Spinal cord (tissue), 10 donors: ENCODE results near the gene PDZRN4. TPM values are rescaled to one million over a fixed set of nuclear protein-coding genes. Genes with fewer than 3 reads are reported as not detected.

Experiments
- DNase-seq, 6 donors: peaks; one replicate each; pipeline versions ENCODE4 v3.0.0 to v3.0.0-alpha.2; 2013 to 2015; ENCODE audit warnings: low spot score in 6 of 6, low read depth in 4 of 6
- H3K27ac ChIP-seq: one replicate; pipeline ENCODE4 v1.5.1; 2013; ENCODE audit warnings: low read depth, low read length, control low read depth
- H3K27me3 ChIP-seq: one replicate; pipeline ENCODE4 v1.6.1; 2013; ENCODE audit warnings: low read length; ENCODE audit not compliant: control insufficient read depth, insufficient read depth
- H3K36me3 ChIP-seq: one replicate; pipeline ENCODE4 v1.6.1; 2013; ENCODE audit warnings: low read length; ENCODE audit not compliant: control insufficient read depth, insufficient read depth
- H3K4me1 ChIP-seq: one replicate; pipeline ENCODE4 v1.6.1; 2013; ENCODE audit warnings: low read length; ENCODE audit not compliant: control insufficient read depth, insufficient read depth
- H3K4me3 ChIP-seq: one replicate; pipeline ENCODE4 v1.5.1; 2013; ENCODE audit warnings: low read depth, low read length, control low read depth
- H3K9me3 ChIP-seq: one replicate; pipeline ENCODE4 v1.6.1; 2013; ENCODE audit warnings: low read length; ENCODE audit not compliant: control insufficient read depth, insufficient read depth
- WGBS: methylation state at CpG from one replicate; pipeline ENCODE4 v1.1.5; 2013; ENCODE audit warnings: missing lambda C conversion rate; ENCODE audit not compliant: insufficient coverage; 5-methylcytosine and 5-hydroxymethylcytosine counted together
- polyA plus RNA-seq, 2 donors: library from polyadenylated mRNA; unstranded; fragments of 120-200 nt; gene quantifications; one replicate each; pipeline ENCODE4 v1.2.1, GENCODE V29; 2013; ENCODE audit not compliant: insufficient read length in 2 of 2
- total RNA-seq, 2 donors: library from RNA; depleted of rRNA in 1 of 2; stranded (reverse); fragments of 120-200 nt in 1 of 2; fragments of >200 nt in 1 of 2; gene quantifications; one replicate each; pipeline versions ENCODE4 v1.2.3 to v1.2.4, GENCODE V29; 2013 to 2014
- donor health status: healthy.

PDZRN4 gene
- total and polyA plus RNA-seq, 4 donors, result 5.4 to 10.9 (median 7.6) TPM

- Histone ChIP-seq H3K27ac (no peak overlapping the region), H3K9me3 (no peaks in the 10 kb centered on the region), H3K27me3 (no peaks in the 10 kb centered on the region), H3K36me3 (no peaks in the 10 kb centered on the region), H3K4me3 (no peak overlapping the region), H3K4me1 (no peaks in the 10 kb centered on the region)
- DNase-seq, result peak in 1 of 6 donors; percentile 74
- no CpG with 5 or more reads among the region's 3 CpGs for WGBS
These were observed 23.3 kb downstream of the PDZRN4 start for GRCh38 chr12:41211448-41211847.

GRCh38 chr12:41212625-41213024 is 24.5 kb downstream of the PDZRN4 start:
- no peak overlapping the region for H3K27ac ChIP-seq
- H3K9me3 ChIP-seq, result no peaks in the 10 kb centered on the region
- H3K4me3 ChIP-seq, result no peak overlapping the region
- DNase-seq, result no peak
- no peaks in the 10 kb centered on the region for H3K27me3 ChIP-seq
- 17% methylated on average over 2 of the region's 2 CpGs for WGBS
- H3K36me3 ChIP-seq, result no peaks in the 10 kb centered on the region
- H3K4me1 ChIP-seq, result no peaks in the 10 kb centered on the region

GRCh38 chr12:41213107-41213506 is 25.0 kb downstream of the PDZRN4 start:
- no peak overlapping the region for H3K4me3 ChIP-seq
- WGBS, result 17% methylated on average over 1 of the region's 7 CpGs
- DNase-seq, result peak in 1 of 6 donors; percentile 56
- no peak overlapping the region for H3K27ac ChIP-seq
- H3K27me3 ChIP-seq, result no peaks in the 10 kb centered on the region
- H3K9me3 ChIP-seq, result no peaks in the 10 kb centered on the region
- H3K36me3 ChIP-seq, result no peaks in the 10 kb centered on the region
- no peaks in the 10 kb centered on the region for H3K4me1 ChIP-seq

GRCh38 chr12:41213648-41214047 is 25.5 kb downstream of the PDZRN4 start:
- no CpG with 5 or more reads among the region's 3 CpGs for WGBS
- H3K27me3 ChIP-seq, result no peaks in the 10 kb centered on the region
- DNase-seq, result no peak
- no peaks in the 10 kb centered on the region for H3K36me3 ChIP-seq
- H3K4me1 ChIP-seq, result no peaks in the 10 kb centered on the region
- H3K4me3 ChIP-seq, result no peak overlapping the region
- no peak overlapping the region for H3K27ac ChIP-seq
- no peaks in the 10 kb centered on the region for H3K9me3 ChIP-seq

- no CpG with 5 or more reads among the region's 1 CpG for WGBS
- no peaks in the 10 kb centered on the region for H3K9me3 ChIP-seq
These were observed 29.6 kb downstream of the PDZRN4 start for GRCh38 chr12:41217727-41218126.

GRCh38 chr12:41220931-41221330 is 32.8 kb downstream of the PDZRN4 start:
- H3K36me3 ChIP-seq, result no peaks in the 10 kb centered on the region
- no peak overlapping the region for H3K4me3 ChIP-seq
- no peaks in the 10 kb centered on the region for H3K4me1 ChIP-seq
- peak in 4 of 6 donors; percentile 20 to 66 (median 36) for DNase-seq
- WGBS, result no CpG with 5 or more reads among the region's 2 CpGs
- no peaks in the 10 kb centered on the region for H3K9me3 ChIP-seq
- no peak overlapping the region for H3K27ac ChIP-seq
- no peaks in the 10 kb centered on the region for H3K27me3 ChIP-seq

More at GRCh38 chr12:41217727-41218126, 29.6 kb downstream of the PDZRN4 start:
- Histone ChIP-seq H3K36me3 (no peaks in the 10 kb centered on the region), H3K27ac (no peak overlapping the region), H3K4me1 (no peaks in the 10 kb centered on the region), H3K27me3 (no peaks in the 10 kb centered on the region), H3K4me3 (no peak overlapping the region)
- DNase-seq, result no peak

- Histone ChIP-seq H3K9me3 (no peaks in the 10 kb centered on the region), H3K27me3 (no peaks in the 10 kb centered on the region), H3K4me3 (no peak overlapping the region), H3K4me1 (no peaks in the 10 kb centered on the region), H3K27ac (no peak overlapping the region), H3K36me3 (no peaks in the 10 kb centered on the region)
- DNase-seq, result no peak
- WGBS, result 100% methylated on average over 3 of the region's 4 CpGs
These were observed 33.4 kb downstream of the PDZRN4 start for GRCh38 chr12:41221491-41221890.

GRCh38 chr12:41223600-41223999 is 35.5 kb downstream of the PDZRN4 start:
- Histone ChIP-seq H3K4me1 (no peaks in the 10 kb centered on the region), H3K36me3 (no peaks in the 10 kb centered on the region), H3K27ac (no peak overlapping the region), H3K27me3 (no peaks in the 10 kb centered on the region), H3K9me3 (no peaks in the 10 kb centered on the region), H3K4me3 (no peak overlapping the region)
- no peak for DNase-seq
- WGBS, result 95% methylated on average over 3 of the region's 3 CpGs

GRCh38 chr12:41224066-41224465 is 35.9 kb downstream of the PDZRN4 start:
- Histone ChIP-seq H3K9me3 (no peaks in the 10 kb centered on the region), H3K4me3 (no peak overlapping the region), H3K27ac (no peak overlapping the region), H3K36me3 (no peaks in the 10 kb centered on the region), H3K27me3 (no peaks in the 10 kb centered on the region), H3K4me1 (no peaks in the 10 kb centered on the region)
- WGBS, result 20% methylated on average over 1 of the region's 1 CpG
- DNase-seq, result no peak

- WGBS, result no CpG with 5 or more reads among the region's 1 CpG
- Histone ChIP-seq H3K4me1 (no peaks in the 10 kb centered on the region), H3K27ac (no peak overlapping the region), H3K9me3 (no peaks in the 10 kb centered on the region), H3K36me3 (no peaks in the 10 kb centered on the region), H3K4me3 (no peak overlapping the region), H3K27me3 (no peaks in the 10 kb centered on the region)
- no peak for DNase-seq
These were observed 37.1 kb downstream of the PDZRN4 start for GRCh38 chr12:41225179-41225578.
